Panc1 (cell line): ENCODE measurements around the gene PDGFA. TPM values are rescaled to one million over a fixed set of nuclear protein-coding genes. Genes with fewer than 3 reads are reported as not detected.

Source experiments
- ATAC-seq: fragments of 200-7000 bp; cut with Tn5 transposase; 2 replicates; pipeline ENCODE4 v1.9.1; 2020; ENCODE audit warnings: mild to moderate bottlenecking, moderate library complexity
- BruUV-seq: library from RNA; stranded (reverse); fragments of 400-500 nt; replicated peaks from 2 replicates; lab custom pipeline; 2021; lab: Mats Ljungman, UMichigan
- CTCF ChIA-PET: fragments of 300-600 bp; sonication (Branson Sonifier 250); formaldehyde crosslinking; loops from one replicate; lab custom pipeline; 2022; ENCODE audit warnings: antibody characterized with exemption; lab: Charles Lee
- POLR2A ChIA-PET: fragments of 300-600 bp; sonication (Branson Sonifier 250); formaldehyde crosslinking; loops from one replicate; lab custom pipeline; 2022; ENCODE audit warnings: antibody characterized with exemption; lab: Charles Lee
- DNase-seq: peaks from one replicate; pipeline ENCODE4 v3.0.0-alpha.2; 2010; ENCODE audit warnings: low read depth, low spot score
- H3K27ac ChIP-seq: 2 replicates; pipeline ENCODE4 v1.5.1; 2011; ENCODE audit warnings: mild to moderate bottlenecking, low read length, inconsistent platforms
- H3K27me3 ChIP-seq: fragments of 200-500 bp; sonication (Bioruptor generic); 2 replicates; pipeline ENCODE4 v1.6.0; 2014; ENCODE audit warnings: low read length, inconsistent platforms; ENCODE audit not compliant: control insufficient read depth, insufficient read depth
- H3K36me3 ChIP-seq: fragments of 200-500 bp; sonication (Bioruptor generic); 2 replicates; pipeline ENCODE4 v1.5.1; 2014; ENCODE audit warnings: inconsistent platforms, mild to moderate bottlenecking, low read length, moderate library complexity; ENCODE audit not compliant: control insufficient read depth, insufficient read depth
- H3K4me1 ChIP-seq: 2 replicates; pipeline ENCODE4 v1.5.1; 2011; ENCODE audit warnings: inconsistent platforms, mild to moderate bottlenecking, low read length, moderate library complexity; ENCODE audit not compliant: control insufficient read depth, insufficient read depth
- H3K4me3 ChIP-seq, 2 experiments: 2 replicates each; pipeline ENCODE4 v1.5.1; 2011 to 2012; ENCODE audit warnings: low read depth in 2 of 2, low read length in 2 of 2, mild to moderate bottlenecking in 2 of 2, inconsistent platforms in 1 of 2, moderate library complexity in 1 of 2
- H3K9me3 ChIP-seq: fragments of 200-500 bp; sonication (Bioruptor generic); 2 replicates; pipeline ENCODE4 v1.5.1; 2014; ENCODE audit warnings: low read depth, mild to moderate bottlenecking, inconsistent platforms, low read length, moderate library complexity; ENCODE audit not compliant: control insufficient read depth, insufficient read depth
- CTCF ChIP-seq: fragments of 450-650 bp; IDR thresholded peaks from 2 replicates; pipeline ENCODE4 v1.5.1; 2017; ENCODE audit warnings: mild to moderate bottlenecking
- POLR2AphosphoS5 ChIP-seq: IDR thresholded peaks from 2 replicates; pipeline ENCODE4 v1.6.1; 2012; ENCODE audit warnings: mild to moderate bottlenecking, low read depth, low read length, moderate library complexity
- SIN3A ChIP-seq: IDR thresholded peaks from 2 replicates; pipeline ENCODE4 v1.6.1; 2012; ENCODE audit warnings: low read depth, mild to moderate bottlenecking, low read length, moderate library complexity, borderline replicate concordance; ENCODE audit not compliant: insufficient read depth
- TCF7L2 ChIP-seq: IDR thresholded peaks from 2 replicates; pipeline ENCODE4 v1.6.1; 2011; ENCODE audit warnings: mild to moderate bottlenecking, low read depth, low read length, inconsistent platforms
- in situ Hi-C: cut with HindIII; loops from 2 replicates; pipeline ENCODE4 v1.10.0; 2016; ENCODE audit warnings: low sequenced_read_pairs, low pct_unique_long_range_greater_than_20kb
- intact Hi-C: fragments of 100-400 bp; cut with micrococcal nuclease; formaldehyde crosslinking; loops from one replicate; pipeline ENCODE4 v1.10.0; 2022; ENCODE audit not compliant: unreplicated experiment
- total RNA-seq: library from RNA; stranded (reverse); gene quantifications from one replicate; pipeline ENCODE4 v1.2.1, GENCODE V29; 2021; ENCODE audit not compliant: unreplicated experiment
- TF ChIP-seq, protein P1 (sequence below), 2 experiments: IDR thresholded peaks; 2 replicates each; pipeline ENCODE4 v1.6.1; 2011 to 2012; ENCODE audit warnings: low read depth in 2 of 2, control low read depth in 1 of 2, low read length in 1 of 2, mild to moderate bottlenecking in 1 of 2, moderate library complexity in 1 of 2; ENCODE audit not compliant: insufficient read depth in 1 of 2

The PDGFA gene
- total RNA-seq, 1 experiment from 2014 or later, result 18.5 TPM

- H3K27me3 ChIP-seq, result no peaks in the 10 kb centered on the region
- no peak for TF ChIP-seq POLR2AphosphoS5
- TF ChIP-seq TCF7L2, result no peak
- no peak for TF ChIP-seq SIN3A
- no peak for TF ChIP-seq CTCF
- TF ChIP-seq, protein P1, sequence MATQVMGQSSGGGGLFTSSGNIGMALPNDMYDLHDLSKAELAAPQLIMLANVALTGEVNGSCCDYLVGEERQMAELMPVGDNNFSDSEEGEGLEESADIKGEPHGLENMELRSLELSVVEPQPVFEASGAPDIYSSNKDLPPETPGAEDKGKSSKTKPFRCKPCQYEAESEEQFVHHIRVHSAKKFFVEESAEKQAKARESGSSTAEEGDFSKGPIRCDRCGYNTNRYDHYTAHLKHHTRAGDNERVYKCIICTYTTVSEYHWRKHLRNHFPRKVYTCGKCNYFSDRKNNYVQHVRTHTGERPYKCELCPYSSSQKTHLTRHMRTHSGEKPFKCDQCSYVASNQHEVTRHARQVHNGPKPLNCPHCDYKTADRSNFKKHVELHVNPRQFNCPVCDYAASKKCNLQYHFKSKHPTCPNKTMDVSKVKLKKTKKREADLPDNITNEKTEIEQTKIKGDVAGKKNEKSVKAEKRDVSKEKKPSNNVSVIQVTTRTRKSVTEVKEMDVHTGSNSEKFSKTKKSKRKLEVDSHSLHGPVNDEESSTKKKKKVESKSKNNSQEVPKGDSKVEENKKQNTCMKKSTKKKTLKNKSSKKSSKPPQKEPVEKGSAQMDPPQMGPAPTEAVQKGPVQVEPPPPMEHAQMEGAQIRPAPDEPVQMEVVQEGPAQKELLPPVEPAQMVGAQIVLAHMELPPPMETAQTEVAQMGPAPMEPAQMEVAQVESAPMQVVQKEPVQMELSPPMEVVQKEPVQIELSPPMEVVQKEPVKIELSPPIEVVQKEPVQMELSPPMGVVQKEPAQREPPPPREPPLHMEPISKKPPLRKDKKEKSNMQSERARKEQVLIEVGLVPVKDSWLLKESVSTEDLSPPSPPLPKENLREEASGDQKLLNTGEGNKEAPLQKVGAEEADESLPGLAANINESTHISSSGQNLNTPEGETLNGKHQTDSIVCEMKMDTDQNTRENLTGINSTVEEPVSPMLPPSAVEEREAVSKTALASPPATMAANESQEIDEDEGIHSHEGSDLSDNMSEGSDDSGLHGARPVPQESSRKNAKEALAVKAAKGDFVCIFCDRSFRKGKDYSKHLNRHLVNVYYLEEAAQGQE (IDR thresholded peaks at IDR 0.05; ENCODE audit: insufficient read depth in 1 of 2, low read depth in 2 of 2, low read length in 1 of 2), result no peak
- intact Hi-C loops (no loop called here), in situ Hi-C loops (no loop called here)
- no peaks in the 10 kb centered on the region for H3K4me1 ChIP-seq
- DNase-seq (no peak), ATAC-seq (no peak)
- no peaks in the 10 kb centered on the region for H3K9me3 ChIP-seq
- no peak overlapping the region for H3K4me3 ChIP-seq
- BruUV-seq, result no TSS peak
- POLR2A ChIA-PET, result no interaction called here
- no peaks in the 10 kb centered on the region for H3K36me3 ChIP-seq
- no peak overlapping the region for H3K27ac ChIP-seq
- CTCF ChIA-PET, result no interaction called here
These were observed 8.8 kb downstream of the PDGFA start for GRCh38 chr7:510782-511281.

DNA sequence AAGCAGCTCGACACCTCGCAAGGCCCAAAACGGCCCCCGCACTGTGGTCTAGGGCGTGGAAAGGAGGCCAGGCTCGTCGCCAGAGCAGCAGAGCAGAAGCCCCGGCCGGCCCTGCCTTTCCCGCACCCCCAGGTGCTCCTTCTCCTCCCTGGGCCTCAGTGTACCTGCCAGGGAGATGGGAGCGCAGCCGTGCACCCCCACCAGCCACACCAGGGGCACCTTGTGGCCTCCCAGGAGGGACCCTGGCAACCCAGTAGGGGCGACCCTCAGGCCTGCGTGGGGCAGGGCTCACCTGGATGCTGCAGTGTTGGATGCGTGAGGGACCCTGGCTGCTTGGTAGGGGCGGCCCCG, 9.5 kb downstream of the PDGFA start:
- no peaks in the 10 kb centered on the region for H3K9me3 ChIP-seq
- ChIA-PET POLR2A (no interaction called here), CTCF (no interaction called here)
- TF ChIP-seq, protein P1 (IDR thresholded peaks at IDR 0.05; ENCODE audit: insufficient read depth in 1 of 2, low read depth in 2 of 2, low read length in 1 of 2), result no peak
- TF ChIP-seq POLR2AphosphoS5 (no peak), CTCF (no peak), SIN3A (no peak), TCF7L2 (no peak)
- intact Hi-C loops, result no loop called here
- no peak for DNase-seq
- no peaks in the 10 kb centered on the region for H3K36me3 ChIP-seq
- in situ Hi-C loops, result no loop called here
- H3K27ac ChIP-seq, result no peak overlapping the region
- no peaks in the 10 kb centered on the region for H3K27me3 ChIP-seq
- no peaks in the 10 kb centered on the region for H3K4me1 ChIP-seq
- no peak overlapping the region for H3K4me3 ChIP-seq
- no TSS peak for BruUV-seq
- no peak for ATAC-seq
